ENCODE results near the gene ZNF138. TPM values are rescaled to one million over a fixed set of nuclear protein-coding genes. Genes with fewer than 3 reads are reported as not detected.
A peak's percentile ranks its signal among the peaks of the same experiment; 100 is the strongest.

The ZNF138 gene
- total RNA-seq, 4 donors from 2014 or later: 4.5 to 11.6 (median 6.8) TPM

DNA sequence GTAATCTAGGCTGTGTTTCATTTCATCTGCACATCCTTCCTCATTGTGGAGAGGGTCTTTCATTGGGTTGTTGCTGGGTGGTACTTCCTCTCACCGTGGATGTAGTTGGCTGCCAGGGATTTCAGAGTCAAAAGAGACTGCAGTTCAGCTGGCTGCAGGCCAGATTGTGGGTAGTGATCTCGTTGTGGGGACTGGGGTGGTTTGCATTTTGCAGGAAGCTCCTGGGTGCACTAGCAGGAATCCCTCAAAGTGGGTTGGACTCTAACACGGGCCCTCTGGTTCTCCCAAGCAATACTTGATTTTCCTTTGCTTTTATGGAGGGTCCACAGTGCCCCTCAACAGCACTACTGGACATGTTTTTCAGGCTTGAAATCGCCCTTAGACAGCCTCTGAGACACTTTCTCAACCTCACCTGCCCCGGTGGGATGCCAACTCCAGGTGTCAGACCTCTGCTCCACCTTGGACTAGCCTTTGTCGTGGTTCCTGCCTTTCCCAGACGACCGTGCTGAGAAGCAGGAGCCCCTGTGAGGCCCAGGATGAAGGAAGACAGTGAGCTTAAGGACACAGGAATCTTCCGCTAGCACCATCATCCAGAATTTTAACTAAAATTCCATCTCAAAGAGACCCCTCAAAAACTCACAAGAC lies 85.0 kb downstream of the ZNF138 start:
- H3K4me3 ChIP-seq: no peak overlapping the region
- H3K36me3 ChIP-seq: no peaks in the 10 kb centered on the region
- H3K27ac ChIP-seq: no peak overlapping the region
- in situ Hi-C loops (cut with MboI; ENCODE audit: low sequenced_read_pairs in 4 of 4): no loop called here
- peaks cover 0 to 11% (median 0%) of the 10 kb centered on the region in 3 donors for H3K27me3 ChIP-seq
- ATAC-seq: no peak
- H3K9me3 ChIP-seq: no peaks in the 10 kb centered on the region
- no peak for DNase-seq
- no peaks in the 10 kb centered on the region for H3K4me1 ChIP-seq
- intact Hi-C loops (cut with DNase I; ENCODE audit: low total_unique reads): no loop called here
- TF ChIP-seq, protein P1, sequence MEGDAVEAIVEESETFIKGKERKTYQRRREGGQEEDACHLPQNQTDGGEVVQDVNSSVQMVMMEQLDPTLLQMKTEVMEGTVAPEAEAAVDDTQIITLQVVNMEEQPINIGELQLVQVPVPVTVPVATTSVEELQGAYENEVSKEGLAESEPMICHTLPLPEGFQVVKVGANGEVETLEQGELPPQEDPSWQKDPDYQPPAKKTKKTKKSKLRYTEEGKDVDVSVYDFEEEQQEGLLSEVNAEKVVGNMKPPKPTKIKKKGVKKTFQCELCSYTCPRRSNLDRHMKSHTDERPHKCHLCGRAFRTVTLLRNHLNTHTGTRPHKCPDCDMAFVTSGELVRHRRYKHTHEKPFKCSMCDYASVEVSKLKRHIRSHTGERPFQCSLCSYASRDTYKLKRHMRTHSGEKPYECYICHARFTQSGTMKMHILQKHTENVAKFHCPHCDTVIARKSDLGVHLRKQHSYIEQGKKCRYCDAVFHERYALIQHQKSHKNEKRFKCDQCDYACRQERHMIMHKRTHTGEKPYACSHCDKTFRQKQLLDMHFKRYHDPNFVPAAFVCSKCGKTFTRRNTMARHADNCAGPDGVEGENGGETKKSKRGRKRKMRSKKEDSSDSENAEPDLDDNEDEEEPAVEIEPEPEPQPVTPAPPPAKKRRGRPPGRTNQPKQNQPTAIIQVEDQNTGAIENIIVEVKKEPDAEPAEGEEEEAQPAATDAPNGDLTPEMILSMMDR (IDR thresholded peaks at IDR 0.05 in 4 of 5, conservative IDR thresholded peaks at IDR 0.05 in 1 of 5): no peak
- no peak for TF ChIP-seq POLR2A (IDR thresholded peaks at IDR 0.05)

DNA sequence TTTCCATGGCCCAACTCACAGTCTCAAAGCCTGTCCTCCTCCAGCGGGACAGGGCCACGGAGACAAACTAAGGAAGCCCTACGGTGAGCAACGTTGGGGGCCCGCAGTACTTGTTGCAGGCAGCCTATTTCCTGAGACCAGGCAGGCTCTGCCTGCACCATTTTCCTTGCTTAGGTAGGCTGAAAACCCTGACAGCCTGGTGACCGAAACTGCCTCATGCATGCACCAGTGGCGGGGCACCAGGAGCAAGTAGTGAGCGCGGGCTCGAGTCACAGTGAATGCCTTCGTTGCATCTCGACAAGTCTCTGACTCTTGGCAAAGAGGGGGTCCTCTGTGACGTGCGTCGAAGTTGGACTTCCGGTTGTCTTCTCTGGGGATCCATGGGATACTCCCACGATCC lies 85.6 kb downstream of the ZNF138 start:
- ATAC-seq (no peak), DNase-seq (no peak)
- H3K9me3 ChIP-seq: no peaks in the 10 kb centered on the region
- no peaks in the 10 kb centered on the region for H3K36me3 ChIP-seq
- intact Hi-C loops (cut with DNase I; ENCODE audit: low total_unique reads): no loop called here
- peaks cover 0 to 11% (median 0%) of the 10 kb centered on the region in 3 donors for H3K27me3 ChIP-seq
- no peaks in the 10 kb centered on the region for H3K4me1 ChIP-seq
- in situ Hi-C loops (cut with MboI; ENCODE audit: low sequenced_read_pairs in 4 of 4): no loop called here
- no peak overlapping the region for H3K4me3 ChIP-seq
- H3K27ac ChIP-seq: no peak overlapping the region
- TF ChIP-seq, protein P1 (IDR thresholded peaks at IDR 0.05 in 4 of 5, conservative IDR thresholded peaks at IDR 0.05 in 1 of 5): no peak
- no peak for TF ChIP-seq POLR2A (IDR thresholded peaks at IDR 0.05)

DNA sequence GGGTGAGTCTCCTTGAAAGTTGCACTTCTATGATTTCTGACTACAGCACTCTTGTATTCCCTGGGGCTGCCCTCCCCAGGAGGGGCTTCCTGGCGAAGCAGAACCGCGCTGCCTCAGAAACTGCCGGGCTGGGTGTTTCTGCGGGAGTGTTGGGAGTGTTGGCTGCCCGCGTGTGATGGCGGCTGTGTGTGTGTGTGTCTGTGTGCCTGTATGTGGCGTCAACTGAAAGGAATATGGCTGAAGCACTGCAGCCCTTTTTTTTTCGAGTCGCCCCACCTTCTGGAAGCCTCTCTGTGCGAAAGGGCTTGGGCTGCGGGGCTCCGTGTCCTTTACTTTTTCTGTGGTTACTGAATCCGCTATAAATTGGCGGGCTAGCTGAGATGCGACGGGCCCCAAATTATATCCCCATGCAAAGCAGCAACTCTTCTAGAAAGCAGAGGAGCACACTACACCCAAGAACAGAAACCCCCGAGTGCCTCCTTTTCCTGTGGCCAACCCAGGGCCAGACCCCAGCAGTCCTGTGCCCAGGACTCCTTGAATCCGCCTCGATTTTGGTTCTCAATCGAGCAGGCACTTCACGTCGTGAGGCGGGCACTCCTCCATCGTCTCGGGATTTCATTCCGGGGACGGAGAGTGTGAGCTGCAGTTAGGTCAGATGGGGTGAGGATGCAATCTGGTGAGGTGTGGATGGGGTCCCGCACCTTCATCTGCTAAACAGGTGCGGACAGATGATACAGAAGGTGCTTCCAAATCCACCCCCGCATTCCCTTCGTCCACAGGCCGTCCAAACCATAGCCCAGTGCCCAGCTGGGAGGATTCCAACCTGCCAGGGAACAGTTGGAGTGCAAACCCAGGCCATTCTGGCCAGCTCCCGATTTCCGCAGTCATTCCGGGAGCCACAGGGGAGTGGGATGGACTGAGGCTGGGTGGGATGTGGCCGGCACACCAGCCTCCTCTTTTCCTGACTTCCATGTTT lies 86.4 kb downstream of the ZNF138 start:
- in situ Hi-C loops (cut with MboI; ENCODE audit: low sequenced_read_pairs in 4 of 4) (no loop called here), intact Hi-C loops (cut with DNase I; ENCODE audit: low total_unique reads) (no loop called here)
- Histone ChIP-seq H3K27me3 (peaks cover 0 to 14% (median 0%) of the 10 kb centered on the region in 3 donors), H3K36me3 (no peaks in the 10 kb centered on the region), H3K4me3 (no peak overlapping the region), H3K27ac (no peak overlapping the region), H3K4me1 (no peaks in the 10 kb centered on the region), H3K9me3 (no peaks in the 10 kb centered on the region)
- DNase-seq: no peak
- no peak for ATAC-seq
- TF ChIP-seq, protein P1 (IDR thresholded peaks at IDR 0.05 in 4 of 5, conservative IDR thresholded peaks at IDR 0.05 in 1 of 5): no peak
- no peak for TF ChIP-seq POLR2A (IDR thresholded peaks at IDR 0.05)

DNA sequence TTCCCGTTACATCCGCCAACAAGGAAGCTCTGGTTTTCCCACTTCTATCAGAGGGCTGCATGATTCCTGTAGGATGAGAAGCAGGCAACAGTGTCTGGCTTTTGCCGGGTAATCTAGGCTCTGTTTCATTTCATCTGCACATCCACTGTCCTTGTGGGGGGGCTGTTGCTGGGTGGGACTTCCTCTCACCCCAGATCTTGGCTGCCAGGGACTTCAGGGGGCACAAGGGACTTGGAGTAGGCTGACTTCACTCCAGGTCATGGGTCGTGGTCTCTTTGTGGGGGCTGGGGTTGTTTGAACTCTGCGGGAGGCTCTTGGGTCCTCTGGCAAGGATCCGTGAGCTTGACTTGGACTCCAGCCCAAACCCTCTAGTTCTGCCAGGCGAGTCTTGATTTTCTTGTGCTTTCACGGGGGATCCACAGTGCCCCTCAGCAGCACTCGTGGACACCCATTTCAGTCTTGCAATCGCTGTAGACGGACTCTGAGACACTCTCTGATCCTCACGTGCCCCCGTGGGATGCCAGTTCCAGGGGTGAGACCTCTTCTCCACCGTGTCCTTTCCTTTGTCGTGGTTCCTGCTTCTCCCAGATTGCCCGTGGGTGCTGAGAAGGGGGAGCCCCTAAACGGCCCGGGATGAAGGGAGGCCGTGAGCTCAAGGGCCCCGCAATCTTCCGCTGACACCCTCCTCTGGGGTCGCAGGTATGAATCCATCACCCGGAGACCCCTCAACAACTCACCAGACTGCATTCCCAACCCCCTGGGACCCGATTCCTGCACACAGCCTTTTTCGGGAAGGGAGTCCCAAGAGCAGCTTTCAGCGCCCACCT lies 87.4 kb downstream of the ZNF138 start:
- DNase-seq (no peak), ATAC-seq (no peak)
- peak overlapping the region; percentile 40 to 68 (median 62) for H3K4me3 ChIP-seq
- TF ChIP-seq, protein P1 (IDR thresholded peaks at IDR 0.05 in 4 of 5, conservative IDR thresholded peaks at IDR 0.05 in 1 of 5): no peak
- in situ Hi-C loops (cut with MboI; ENCODE audit: low sequenced_read_pairs in 4 of 4): no loop called here
- peak overlapping the region in 1 of 4 donors; percentile 18 for H3K27ac ChIP-seq
- peaks cover 0 to 18% (median 0%) of the 10 kb centered on the region in 3 donors for H3K27me3 ChIP-seq
- H3K9me3 ChIP-seq: no peaks in the 10 kb centered on the region
- intact Hi-C loops (cut with DNase I; ENCODE audit: low total_unique reads): no loop called here
- H3K4me1 ChIP-seq: no peaks in the 10 kb centered on the region
- no peaks in the 10 kb centered on the region for H3K36me3 ChIP-seq
